Vagina (tissue), 2 donors: ENCODE results near the gene RNF43.

Experiments
- POLR2A ChIP-seq, 2 donors: fragments of 450-650 bp; IDR thresholded peaks; one replicate each; pipeline ENCODE4 v1.6.1; 2017; ENCODE audit warnings: antibody characterized with exemption in 2 of 2, mild to moderate bottlenecking in 2 of 2, moderate library complexity in 2 of 2
- POLR2AphosphoS5 ChIP-seq, 2 donors: sonication (generic); formaldehyde crosslinking; IDR thresholded peaks; one replicate each; pipeline ENCODE4 v1.9.0; 2017; ENCODE audit warnings: antibody characterized with exemption in 2 of 2, mild to moderate bottlenecking in 2 of 2, low read depth in 1 of 2; ENCODE audit not compliant: insufficient read depth in 1 of 2
- TF ChIP-seq, protein P1 (sequence below), 3 experiments: fragments of 450-650 bp in 2 of 3; fragments of 200-600 bp in 1 of 3; sonication (generic) in 1 of 3; IDR thresholded peaks; one replicate each; pipeline ENCODE4 v1.5.1; 2017 to 2019; ENCODE audit warnings: antibody characterized with exemption in 3 of 3, mild to moderate bottlenecking in 2 of 3, moderate library complexity in 2 of 3

- TF ChIP-seq POLR2A (IDR thresholded peaks at IDR 0.05) (no peak), POLR2AphosphoS5 (IDR thresholded peaks at IDR 0.05; ENCODE audit: insufficient read depth in 1 of 2, low read depth in 1 of 2) (no peak)
- TF ChIP-seq, protein P1, sequence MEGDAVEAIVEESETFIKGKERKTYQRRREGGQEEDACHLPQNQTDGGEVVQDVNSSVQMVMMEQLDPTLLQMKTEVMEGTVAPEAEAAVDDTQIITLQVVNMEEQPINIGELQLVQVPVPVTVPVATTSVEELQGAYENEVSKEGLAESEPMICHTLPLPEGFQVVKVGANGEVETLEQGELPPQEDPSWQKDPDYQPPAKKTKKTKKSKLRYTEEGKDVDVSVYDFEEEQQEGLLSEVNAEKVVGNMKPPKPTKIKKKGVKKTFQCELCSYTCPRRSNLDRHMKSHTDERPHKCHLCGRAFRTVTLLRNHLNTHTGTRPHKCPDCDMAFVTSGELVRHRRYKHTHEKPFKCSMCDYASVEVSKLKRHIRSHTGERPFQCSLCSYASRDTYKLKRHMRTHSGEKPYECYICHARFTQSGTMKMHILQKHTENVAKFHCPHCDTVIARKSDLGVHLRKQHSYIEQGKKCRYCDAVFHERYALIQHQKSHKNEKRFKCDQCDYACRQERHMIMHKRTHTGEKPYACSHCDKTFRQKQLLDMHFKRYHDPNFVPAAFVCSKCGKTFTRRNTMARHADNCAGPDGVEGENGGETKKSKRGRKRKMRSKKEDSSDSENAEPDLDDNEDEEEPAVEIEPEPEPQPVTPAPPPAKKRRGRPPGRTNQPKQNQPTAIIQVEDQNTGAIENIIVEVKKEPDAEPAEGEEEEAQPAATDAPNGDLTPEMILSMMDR (IDR thresholded peaks at IDR 0.05), result no peak
Observed at GRCh38 chr17:58446086-58446485, 28.8 kb upstream of the RNF43 start.
